K562 (cell line): ENCODE measurements around the gene CHD6.

Experiments used
- CBFB ChIP-seq: sonication (generic); formaldehyde crosslinking; IDR thresholded peaks from 2 replicates; pipeline ENCODE4 v1.4.0; 2020; ENCODE audit warnings: mild to moderate bottlenecking, missing genetic modification reagents
- CC2D1A ChIP-seq: fragments of 450-650 bp; IDR thresholded peaks from 2 replicates; pipeline ENCODE4 v1.6.1; 2017; ENCODE audit warnings: mild to moderate bottlenecking
- EGR1 ChIP-seq: fragments of 450-650 bp; conservative IDR thresholded peaks from 2 replicates; pipeline ENCODE4 v1.6.1; 2017; ENCODE audit warnings: mild to moderate bottlenecking
- NFATC3 ChIP-seq: fragments of 450-650 bp; IDR thresholded peaks from 2 replicates; pipeline ENCODE4 v1.6.1; 2017; ENCODE audit warnings: mild to moderate bottlenecking
- POLR2A ChIP-seq: fragments of 450-650 bp; conservative IDR thresholded peaks from 2 replicates; pipeline ENCODE4 v1.6.1; 2016
- ZNF232 ChIP-seq: sonication (generic); formaldehyde crosslinking; IDR thresholded peaks from 2 replicates; pipeline ENCODE4 v1.8.0; 2022; ENCODE audit warnings: mild to moderate bottlenecking, missing genetic modification reagents

- no peak for TF ChIP-seq CBFB
- TF ChIP-seq POLR2A: no peak
- no peak for TF ChIP-seq CC2D1A
- TF ChIP-seq NFATC3: no peak
- no peak for TF ChIP-seq EGR1
- TF ChIP-seq ZNF232 (CRISPR knock-in tag): no peak
These were observed 17.1 kb downstream of the CHD6 start for GRCh38 chr20:41600926-41601631.
